GM18499 (cell line): ENCODE results near the gene GRID2.

Experiments used
- ATAC-seq: cut with Tn5 transposase; IDR thresholded peaks from one replicate; pipeline ENCODE4 v1.9.1; 2021; ENCODE audit warnings: moderate number of reproducible peaks; ENCODE audit not compliant: insufficient read depth, unreplicated experiment

Gene GRID2

GRCh38 chr4:93446038-93446437, 1142.3 kb downstream of the GRID2 start:
- no peak for ATAC-seq

- ATAC-seq = no peak
Measured at GRCh38 chr4:93448691-93449293, 1145.0 kb downstream of the GRID2 start.

GRCh38 chr4:93451954-93452353, 1148.2 kb downstream of the GRID2 start:
- ATAC-seq = no peak

- ATAC-seq = no peak
Measured at GRCh38 chr4:93461541-93461940, 1157.8 kb downstream of the GRID2 start.

GRCh38 chr4:93466446-93466845, 1162.7 kb downstream of the GRID2 start:
- no peak for ATAC-seq

GRCh38 chr4:93467484-93468155, 1163.9 kb downstream of the GRID2 start:
- ATAC-seq = no peak

GRCh38 chr4:93469560-93469959, 1165.8 kb downstream of the GRID2 start:
- no peak for ATAC-seq

- ATAC-seq = no peak
Measured at GRCh38 chr4:93475730-93476129, 1172.0 kb downstream of the GRID2 start.

GRCh38 chr4:93478805-93479204, 1175.0 kb downstream of the GRID2 start:
- no peak for ATAC-seq

- no peak for ATAC-seq
Measured at GRCh38 chr4:93480452-93480851, 1176.7 kb downstream of the GRID2 start.

- ATAC-seq = no peak
Measured at GRCh38 chr4:93495346-93495745, 1191.6 kb downstream of the GRID2 start.

GRCh38 chr4:93501244-93501643, 1197.5 kb downstream of the GRID2 start:
- no peak for ATAC-seq

- ATAC-seq = no peak
Measured at GRCh38 chr4:93501946-93502345, 1198.2 kb downstream of the GRID2 start.

GRCh38 chr4:93502991-93503390, 1199.2 kb downstream of the GRID2 start:
- ATAC-seq = no peak

- ATAC-seq = no peak
Measured at GRCh38 chr4:93513851-93514250, 1210.1 kb downstream of the GRID2 start.

- ATAC-seq = no peak
Measured at GRCh38 chr4:93515208-93515607, 1211.4 kb downstream of the GRID2 start.

GRCh38 chr4:93529692-93530372, 1226.1 kb downstream of the GRID2 start:
- no peak for ATAC-seq

GRCh38 chr4:93532234-93532633, 1228.5 kb downstream of the GRID2 start:
- ATAC-seq = no peak

- ATAC-seq = no peak
Measured at GRCh38 chr4:93540562-93540961, 1236.8 kb downstream of the GRID2 start.

GRCh38 chr4:93561842-93562241, 1258.1 kb downstream of the GRID2 start:
- no peak for ATAC-seq

GRCh38 chr4:93568758-93569157, 1265.0 kb downstream of the GRID2 start:
- no peak for ATAC-seq

GRCh38 chr4:93573285-93573684, 1269.5 kb downstream of the GRID2 start:
- ATAC-seq = no peak
